ENCODE data around the gene SLC8A1.

The SLC8A1 gene

GRCh38 chr2:40374543-40375240 lies 77.2 kb downstream of the SLC8A1 start:
- Histone ChIP-seq H3K9me3 (ENCODE audit: low read length) (no peaks in the 10 kb centered on the region), H3K4me3 (ENCODE audit: low read depth in 1 of 2, low read length in 2 of 2) (no peak overlapping the region), H3K36me3 (ENCODE audit: insufficient read depth, low read length) (no peaks in the 10 kb centered on the region), H3K9ac (ENCODE audit: low read length) (no peak overlapping the region), H3K27ac (ENCODE audit: low read depth, low read length) (no peak overlapping the region), H3K4me1 (ENCODE audit: insufficient read depth, low read length) (peaks cover 28% of the 10 kb centered on the region), H3K27me3 (ENCODE audit: control insufficient read depth in 1 of 2, insufficient read depth in 2 of 2, low read length in 2 of 2) (no peaks in the 10 kb centered on the region)

- H3K4me1 ChIP-seq (ENCODE audit: insufficient read depth, low read length), result peaks cover 28% of the 10 kb centered on the region
- no peaks in the 10 kb centered on the region for H3K36me3 ChIP-seq (ENCODE audit: insufficient read depth, low read length)
- no peaks in the 10 kb centered on the region for H3K27me3 ChIP-seq (ENCODE audit: control insufficient read depth in 1 of 2, insufficient read depth in 2 of 2, low read length in 2 of 2)
- peak overlapping the region; percentile 79 for H3K27ac ChIP-seq (ENCODE audit: low read depth, low read length)
- H3K4me3 ChIP-seq (ENCODE audit: low read depth in 1 of 2, low read length in 2 of 2), result no peak overlapping the region
- H3K9me3 ChIP-seq (ENCODE audit: low read length), result no peaks in the 10 kb centered on the region
- H3K9ac ChIP-seq (ENCODE audit: low read length), result no peak overlapping the region
These were observed 78.8 kb downstream of the SLC8A1 start for GRCh38 chr2:40373111-40373510.

- H3K9ac ChIP-seq (ENCODE audit: low read length), result no peak overlapping the region
- H3K36me3 ChIP-seq (ENCODE audit: insufficient read depth, low read length), result no peaks in the 10 kb centered on the region
- no peak overlapping the region for H3K4me3 ChIP-seq (ENCODE audit: low read depth in 1 of 2, low read length in 2 of 2)
- H3K9me3 ChIP-seq (ENCODE audit: low read length), result no peaks in the 10 kb centered on the region
- peak overlapping the region; percentile 79 for H3K27ac ChIP-seq (ENCODE audit: low read depth, low read length)
- peaks cover 28% of the 10 kb centered on the region for H3K4me1 ChIP-seq (ENCODE audit: insufficient read depth, low read length)
- H3K27me3 ChIP-seq (ENCODE audit: control insufficient read depth in 1 of 2, insufficient read depth in 2 of 2, low read length in 2 of 2), result no peaks in the 10 kb centered on the region
These were observed 79.5 kb downstream of the SLC8A1 start for GRCh38 chr2:40372283-40372985.

- peak overlapping the region in 1 of 2 donors; percentile 5 for H3K4me3 ChIP-seq (ENCODE audit: low read depth in 1 of 2, low read length in 2 of 2)
- no peak overlapping the region for H3K9ac ChIP-seq (ENCODE audit: low read length)
- peaks cover 28% of the 10 kb centered on the region for H3K4me1 ChIP-seq (ENCODE audit: insufficient read depth, low read length)
- peak overlapping the region; percentile 79 for H3K27ac ChIP-seq (ENCODE audit: low read depth, low read length)
- H3K9me3 ChIP-seq (ENCODE audit: low read length), result no peaks in the 10 kb centered on the region
- H3K27me3 ChIP-seq (ENCODE audit: control insufficient read depth in 1 of 2, insufficient read depth in 2 of 2, low read length in 2 of 2), result no peaks in the 10 kb centered on the region
- no peaks in the 10 kb centered on the region for H3K36me3 ChIP-seq (ENCODE audit: insufficient read depth, low read length)
These were observed 80.2 kb downstream of the SLC8A1 start for GRCh38 chr2:40371525-40372282.

- H3K27ac ChIP-seq (ENCODE audit: low read depth, low read length), result peak overlapping the region; percentile 5
- H3K9ac ChIP-seq (ENCODE audit: low read length), result no peak overlapping the region
- no peaks in the 10 kb centered on the region for H3K27me3 ChIP-seq (ENCODE audit: control insufficient read depth in 1 of 2, insufficient read depth in 2 of 2, low read length in 2 of 2)
- no peaks in the 10 kb centered on the region for H3K9me3 ChIP-seq (ENCODE audit: low read length)
- no peaks in the 10 kb centered on the region for H3K36me3 ChIP-seq (ENCODE audit: insufficient read depth, low read length)
- H3K4me3 ChIP-seq (ENCODE audit: low read depth in 1 of 2, low read length in 2 of 2), result no peak overlapping the region
- peaks cover 35% of the 10 kb centered on the region for H3K4me1 ChIP-seq (ENCODE audit: insufficient read depth, low read length)
These were observed 81.9 kb downstream of the SLC8A1 start for GRCh38 chr2:40370007-40370395.

- H3K27me3 ChIP-seq (ENCODE audit: control insufficient read depth in 1 of 2, insufficient read depth in 2 of 2, low read length in 2 of 2), result no peaks in the 10 kb centered on the region
- H3K4me3 ChIP-seq (ENCODE audit: low read depth in 1 of 2, low read length in 2 of 2), result no peak overlapping the region
- no peak overlapping the region for H3K27ac ChIP-seq (ENCODE audit: low read depth, low read length)
- no peaks in the 10 kb centered on the region for H3K9me3 ChIP-seq (ENCODE audit: low read length)
- H3K9ac ChIP-seq (ENCODE audit: low read length), result no peak overlapping the region
- H3K36me3 ChIP-seq (ENCODE audit: insufficient read depth, low read length), result no peaks in the 10 kb centered on the region
- H3K4me1 ChIP-seq (ENCODE audit: insufficient read depth, low read length), result peaks cover 38% of the 10 kb centered on the region
These were observed 82.5 kb downstream of the SLC8A1 start for GRCh38 chr2:40369267-40370006.

- Histone ChIP-seq H3K4me1 (ENCODE audit: insufficient read depth, low read length) (peaks cover 34% of the 10 kb centered on the region), H3K27ac (ENCODE audit: low read depth, low read length) (no peak overlapping the region), H3K36me3 (ENCODE audit: insufficient read depth, low read length) (no peaks in the 10 kb centered on the region)
These were observed 84.2 kb downstream of the SLC8A1 start for GRCh38 chr2:40367652-40368051.

GRCh38 chr2:40367032-40367431 lies 84.9 kb downstream of the SLC8A1 start:
- Histone ChIP-seq H3K27me3 (ENCODE audit: control insufficient read depth in 1 of 2, insufficient read depth in 2 of 2, low read length in 2 of 2) (no peaks in the 10 kb centered on the region), H3K27ac (ENCODE audit: low read depth, low read length) (no peak overlapping the region), H3K36me3 (ENCODE audit: insufficient read depth, low read length) (no peaks in the 10 kb centered on the region), H3K9me3 (ENCODE audit: low read length) (no peaks in the 10 kb centered on the region), H3K9ac (ENCODE audit: low read length) (no peak overlapping the region), H3K4me1 (ENCODE audit: insufficient read depth, low read length) (peaks cover 28% of the 10 kb centered on the region), H3K4me3 (ENCODE audit: low read depth in 1 of 2, low read length in 2 of 2) (no peak overlapping the region)

More at GRCh38 chr2:40367652-40368051, 84.2 kb downstream of the SLC8A1 start:
- no peak overlapping the region for H3K4me3 ChIP-seq (ENCODE audit: low read depth in 1 of 2, low read length in 2 of 2)
- H3K27me3 ChIP-seq (ENCODE audit: control insufficient read depth in 1 of 2, insufficient read depth in 2 of 2, low read length in 2 of 2), result no peaks in the 10 kb centered on the region
- H3K9me3 ChIP-seq (ENCODE audit: low read length), result no peaks in the 10 kb centered on the region
- H3K9ac ChIP-seq (ENCODE audit: low read length), result no peak overlapping the region

- Histone ChIP-seq H3K27ac (ENCODE audit: low read depth, low read length) (peak overlapping the region; percentile 82), H3K36me3 (ENCODE audit: insufficient read depth, low read length) (no peaks in the 10 kb centered on the region), H3K27me3 (ENCODE audit: control insufficient read depth in 1 of 2, insufficient read depth in 2 of 2, low read length in 2 of 2) (no peaks in the 10 kb centered on the region), H3K9me3 (ENCODE audit: low read length) (no peaks in the 10 kb centered on the region), H3K4me3 (ENCODE audit: low read depth in 1 of 2, low read length in 2 of 2) (peak overlapping the region; percentile 3 to 51), H3K9ac (ENCODE audit: low read length) (peak overlapping the region; percentile 18), H3K4me1 (ENCODE audit: insufficient read depth, low read length) (peaks cover 26% of the 10 kb centered on the region)
These were observed 87.6 kb downstream of the SLC8A1 start for GRCh38 chr2:40364151-40364874.

GRCh38 chr2:40363631-40364030 lies 88.3 kb downstream of the SLC8A1 start:
- Histone ChIP-seq H3K36me3 (ENCODE audit: insufficient read depth, low read length) (no peaks in the 10 kb centered on the region), H3K27ac (ENCODE audit: low read depth, low read length) (peak overlapping the region; percentile 82), H3K4me3 (ENCODE audit: low read depth in 1 of 2, low read length in 2 of 2) (peak overlapping the region in 1 of 2 donors; percentile 51), H3K9ac (ENCODE audit: low read length) (peak overlapping the region; percentile 18), H3K4me1 (ENCODE audit: insufficient read depth, low read length) (peaks cover 28% of the 10 kb centered on the region), H3K27me3 (ENCODE audit: control insufficient read depth in 1 of 2, insufficient read depth in 2 of 2, low read length in 2 of 2) (no peaks in the 10 kb centered on the region), H3K9me3 (ENCODE audit: low read length) (no peaks in the 10 kb centered on the region)

Measured in muscle layer of colon (tissue), 2 donors.